B cell (primary cell): ENCODE data around the gene CNGA2. TPM values are rescaled to one million over a fixed set of nuclear protein-coding genes. Genes with fewer than 3 reads are reported as not detected.

ENCODE experiments used
- ATAC-seq: fragments of 200-7000 bp; cut with Tn5 transposase; one replicate; pipeline ENCODE4 v1.10.0; 2021; ENCODE audit warnings: low read depth, mild to moderate bottlenecking, moderate number of reproducible peaks, moderate library complexity
- CTCF ChIA-PET: fragments of 350-600 bp; sonication (Branson Sonifier 250); formaldehyde crosslinking; loops from one replicate; lab custom pipeline; 2021; ENCODE audit warnings: antibody characterized with exemption, inconsistent platforms; lab: Charles Lee
- POLR2A ChIA-PET: fragments of 350-600 bp; sonication (Branson Sonifier 250); formaldehyde crosslinking; loops from one replicate; lab custom pipeline; 2021; ENCODE audit warnings: antibody characterized with exemption; lab: Charles Lee
- DNase-seq: peaks from one replicate; pipeline ENCODE4 v3.0.0; 2013
- H2AFZ ChIP-seq: 2 replicates; pipeline ENCODE4 v1.6.1; 2012; ENCODE audit warnings: mild to moderate bottlenecking, low read depth, low read length; ENCODE audit not compliant: insufficient read depth, poor library complexity, severe bottlenecking
- H3K27ac ChIP-seq, 2 donors: 1 replicate in 1 of 2; 2 replicates in 1 of 2; pipeline ENCODE4 v1.5.1; 2012 to 2013; ENCODE audit warnings: low read length in 2 of 2, mild to moderate bottlenecking in 2 of 2, moderate library complexity in 1 of 2
- H3K27me3 ChIP-seq, 4 experiments: fragments of 200-600 bp in 1 of 4; sonication (generic) in 1 of 4; replicated peaks in 1 of 4; 1 replicate in 2 of 4; 2 replicates in 2 of 4; pipeline versions ENCODE4 v1.6.1 to v1.7.0; 2013 to 2016; ENCODE audit warnings: low read length in 3 of 4, mild to moderate bottlenecking in 2 of 4, mixed read lengths in 1 of 4, moderate library complexity in 1 of 4; ENCODE audit not compliant: insufficient read depth in 4 of 4, control insufficient read depth in 3 of 4; ENCODE audit errors: control extremely low read depth in 1 of 4
- H3K36me3 ChIP-seq, 2 experiments: replicated peaks in 1 of 2; 1 replicate in 1 of 2; 2 replicates in 1 of 2; pipeline versions ENCODE4 v1.6.1 to v1.7.1; 2013; ENCODE audit warnings: low read length in 1 of 2; ENCODE audit not compliant: insufficient read depth in 2 of 2, control insufficient read depth in 1 of 2; ENCODE audit errors: control extremely low read depth in 1 of 2, extremely low read depth in 1 of 2
- H3K4me1 ChIP-seq, 2 donors: fragments of 200-600 bp in 1 of 2; sonication (generic) in 1 of 2; 1 replicate in 1 of 2; 2 replicates in 1 of 2; pipeline versions ENCODE4 v1.5.1 to v1.6.1; 2013 to 2017; ENCODE audit warnings: low read length in 2 of 2; ENCODE audit not compliant: control insufficient read depth in 2 of 2, insufficient read depth in 2 of 2
- H3K4me2 ChIP-seq: replicated peaks from 2 replicates; pipeline ENCODE3; 2012; ENCODE audit warnings: mild to moderate bottlenecking, low read depth, low read length; ENCODE audit not compliant: poor library complexity, severe bottlenecking
- H3K4me3 ChIP-seq, 5 experiments: fragments of 200-600 bp in 1 of 5; sonication (generic) in 1 of 5; 1 replicate in 3 of 5; 2 replicates in 2 of 5; pipeline versions ENCODE4 v1.5.1 to v1.7.0; 2011 to 2016; ENCODE audit warnings: low read length in 4 of 5, mild to moderate bottlenecking in 4 of 5, low read depth in 2 of 5, control low read depth in 1 of 5, moderate library complexity in 1 of 5; ENCODE audit not compliant: insufficient read depth in 1 of 5; ENCODE audit errors: control extremely low read depth in 1 of 5, extremely low read depth in 1 of 5
- H3K79me2 ChIP-seq: fragments of 200-600 bp; sonication (generic); one replicate; pipeline ENCODE4 v1.6.0; 2016; ENCODE audit warnings: low read length; ENCODE audit not compliant: control insufficient read depth, insufficient read depth
- H3K9ac ChIP-seq: fragments of 200-600 bp; sonication (generic); 2 replicates; pipeline ENCODE4 v1.6.1; 2017; ENCODE audit warnings: mild to moderate bottlenecking, low read length, moderate library complexity
- H3K9me3 ChIP-seq, 3 donors: one replicate each; pipeline versions ENCODE4 v1.6.1 to v1.7.1; 2013; ENCODE audit warnings: low read length in 2 of 3; ENCODE audit not compliant: control insufficient read depth in 2 of 3, insufficient read depth in 1 of 3; ENCODE audit errors: control extremely low read depth in 1 of 3
- H4K20me1 ChIP-seq: 2 replicates; pipeline ENCODE4 v1.6.0; 2012; ENCODE audit warnings: mild to moderate bottlenecking, low read length; ENCODE audit not compliant: insufficient read depth, control insufficient read depth, poor library complexity, severe bottlenecking
- H3K27ac Mint-ChIP-seq: one replicate; pipeline ENCODE4 v1.8.0; 2021; ENCODE audit warnings: mixed read lengths
- H3K27me3 Mint-ChIP-seq: one replicate; pipeline ENCODE4 v1.8.0; 2021; ENCODE audit warnings: mixed read lengths
- H3K4me1 Mint-ChIP-seq: one replicate; pipeline ENCODE4 v1.8.0; 2021; ENCODE audit warnings: mixed read lengths
- H3K4me3 Mint-ChIP-seq: one replicate; pipeline ENCODE4 v1.8.0; 2021; ENCODE audit warnings: mixed read lengths
- H3K9me3 Mint-ChIP-seq: one replicate; pipeline ENCODE4 v1.8.0; 2022; ENCODE audit warnings: mixed read lengths; ENCODE audit not compliant: insufficient read depth
- EZH2 ChIP-seq: IDR thresholded peaks from 2 replicates; pipeline ENCODE4 v1.6.1; 2012; ENCODE audit warnings: borderline replicate concordance, low read depth, mild to moderate bottlenecking, moderate library complexity, low read length; ENCODE audit not compliant: insufficient read depth, poor library complexity, severe bottlenecking
- WGBS: methylation state at CpG from one replicate; pipeline ENCODE4 v1.1.5; 2013; ENCODE audit warnings: missing lambda C conversion rate; ENCODE audit not compliant: insufficient coverage; 5-methylcytosine and 5-hydroxymethylcytosine counted together
- intact Hi-C: fragments of 100-400 bp; cut with micrococcal nuclease; formaldehyde crosslinking; loops from one replicate; pipeline ENCODE4 v1.10.0; 2022
- polyA plus RNA-seq: library from polyadenylated mRNA; depleted of rRNA; stranded (reverse); fragments of >200 nt; gene quantifications from 2 replicates; pipeline ENCODE4 v1.2.3, GENCODE V29; 2012
- total RNA-seq, 2 donors: library from RNA; stranded (reverse); fragments of 120-200 nt in 1 of 2; gene quantifications; 1 replicate in 1 of 2; 2 replicates in 1 of 2; pipeline versions ENCODE4 v1.2.3 to v1.2.4, GENCODE V29; 2013 to 2022
- TF ChIP-seq, protein P1 (sequence below): fragments of 200-600 bp; IDR thresholded peaks from one replicate; pipeline ENCODE4 v1.8.0; 2022; ENCODE audit warnings: antibody characterized with exemption, mild to moderate bottlenecking

Gene CNGA2
- total and polyA plus RNA-seq, 2 donors (not counting 1 experiment from before 2014, with no cell fraction given) = not detected

DNA sequence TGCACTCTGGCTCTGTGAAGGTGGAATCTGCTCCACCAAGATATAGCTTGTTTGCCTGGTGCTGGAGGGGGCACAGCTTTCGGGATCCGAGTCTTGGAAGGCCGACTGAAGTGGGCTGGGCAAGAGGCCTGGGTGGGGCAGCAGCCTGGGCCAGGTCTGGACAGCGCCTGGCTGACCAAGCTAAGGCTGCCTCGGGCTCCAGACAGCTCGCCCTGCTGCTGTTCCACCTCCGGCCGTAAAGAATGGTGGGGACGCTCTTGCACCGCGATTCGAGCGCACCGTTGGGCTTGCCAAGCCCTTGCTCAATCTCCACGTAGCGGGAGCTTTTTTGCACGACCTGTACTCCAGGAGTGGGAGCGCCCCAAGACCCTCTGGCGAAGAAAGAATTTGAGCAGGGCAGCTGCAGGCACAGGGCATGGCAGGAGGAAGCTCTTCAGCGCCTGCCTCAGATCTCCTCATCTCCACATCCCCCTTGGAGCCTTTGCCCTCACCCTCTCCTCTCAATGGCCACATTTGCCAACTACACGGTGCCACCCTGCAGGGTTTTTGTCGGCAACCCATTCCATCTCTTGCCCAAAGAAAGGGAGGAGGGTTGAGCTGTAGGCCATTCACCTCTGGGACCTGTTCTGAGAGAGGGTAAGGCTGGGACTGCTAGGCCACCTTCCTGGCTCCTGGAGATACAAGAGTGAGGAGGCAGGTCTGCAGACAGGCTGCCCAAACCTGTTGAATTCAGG lies 18.9 kb downstream of the CNGA2 start:
- no peaks in the 10 kb centered on the region for H3K9me3 Mint-ChIP-seq
- no peaks in the 10 kb centered on the region for H4K20me1 ChIP-seq
- H3K79me2 ChIP-seq = no peaks in the 10 kb centered on the region
- H3K27ac Mint-ChIP-seq = no peak overlapping the region
- H3K9me3 ChIP-seq = no peaks in the 10 kb centered on the region
- H3K4me1 Mint-ChIP-seq = no peaks in the 10 kb centered on the region
- CTCF ChIA-PET = no interaction called here
- H3K4me1 ChIP-seq = no peaks in the 10 kb centered on the region
- H3K4me3 ChIP-seq = no peak overlapping the region
- no peaks in the 10 kb centered on the region for H3K27me3 ChIP-seq
- WGBS = 5% methylated on average over 18 of the region's 22 CpGs
- no peaks in the 10 kb centered on the region for H3K36me3 ChIP-seq
- no peak overlapping the region for H3K4me3 Mint-ChIP-seq
- H3K27me3 Mint-ChIP-seq = peaks cover 2% of the 10 kb centered on the region
- POLR2A ChIA-PET = no interaction called here
- intact Hi-C loops = no loop called here
- H2AFZ ChIP-seq = no peak overlapping the region
- no peak for ATAC-seq
- H3K9ac ChIP-seq = no peak overlapping the region
- H3K4me2 ChIP-seq = no peak overlapping the region
- no peak for DNase-seq
- TF ChIP-seq, protein P1, sequence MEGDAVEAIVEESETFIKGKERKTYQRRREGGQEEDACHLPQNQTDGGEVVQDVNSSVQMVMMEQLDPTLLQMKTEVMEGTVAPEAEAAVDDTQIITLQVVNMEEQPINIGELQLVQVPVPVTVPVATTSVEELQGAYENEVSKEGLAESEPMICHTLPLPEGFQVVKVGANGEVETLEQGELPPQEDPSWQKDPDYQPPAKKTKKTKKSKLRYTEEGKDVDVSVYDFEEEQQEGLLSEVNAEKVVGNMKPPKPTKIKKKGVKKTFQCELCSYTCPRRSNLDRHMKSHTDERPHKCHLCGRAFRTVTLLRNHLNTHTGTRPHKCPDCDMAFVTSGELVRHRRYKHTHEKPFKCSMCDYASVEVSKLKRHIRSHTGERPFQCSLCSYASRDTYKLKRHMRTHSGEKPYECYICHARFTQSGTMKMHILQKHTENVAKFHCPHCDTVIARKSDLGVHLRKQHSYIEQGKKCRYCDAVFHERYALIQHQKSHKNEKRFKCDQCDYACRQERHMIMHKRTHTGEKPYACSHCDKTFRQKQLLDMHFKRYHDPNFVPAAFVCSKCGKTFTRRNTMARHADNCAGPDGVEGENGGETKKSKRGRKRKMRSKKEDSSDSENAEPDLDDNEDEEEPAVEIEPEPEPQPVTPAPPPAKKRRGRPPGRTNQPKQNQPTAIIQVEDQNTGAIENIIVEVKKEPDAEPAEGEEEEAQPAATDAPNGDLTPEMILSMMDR = no peak
- no peak for TF ChIP-seq EZH2
- no peak overlapping the region for H3K27ac ChIP-seq

DNA sequence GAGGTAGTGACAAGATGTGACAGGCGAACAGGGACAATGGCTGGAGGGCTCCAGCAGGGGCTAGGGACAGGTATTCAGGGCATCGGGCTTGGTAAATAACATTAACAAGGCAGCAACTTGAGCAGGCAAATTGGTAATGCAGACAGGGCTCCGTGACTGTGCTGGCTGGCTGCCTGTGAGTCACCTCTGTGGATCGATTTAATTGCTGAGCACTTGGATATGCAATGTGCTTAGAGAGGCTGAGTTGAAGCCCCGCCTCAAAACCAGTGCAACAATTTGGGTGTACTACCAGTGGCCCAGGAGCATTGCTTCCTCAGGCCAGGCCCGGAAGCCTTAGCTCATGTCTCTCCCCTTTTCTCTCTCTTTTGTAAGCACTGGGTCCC lies 19.5 kb downstream of the CNGA2 start:
- H3K79me2 ChIP-seq = no peaks in the 10 kb centered on the region
- H3K36me3 ChIP-seq = no peaks in the 10 kb centered on the region
- H3K4me2 ChIP-seq = no peak overlapping the region
- Mint-ChIP-seq H3K27ac (no peak overlapping the region), H3K9me3 (no peaks in the 10 kb centered on the region), H3K4me1 (no peaks in the 10 kb centered on the region), H3K4me3 (no peak overlapping the region), H3K27me3 (no peaks in the 10 kb centered on the region)
- H3K27ac ChIP-seq = no peak overlapping the region
- no peaks in the 10 kb centered on the region for H3K9me3 ChIP-seq
- no peak for DNase-seq
- H3K27me3 ChIP-seq = no peaks in the 10 kb centered on the region
- no peak overlapping the region for H3K9ac ChIP-seq
- POLR2A ChIA-PET = no interaction called here
- H3K4me1 ChIP-seq = no peaks in the 10 kb centered on the region
- intact Hi-C loops = no loop called here
- H3K4me3 ChIP-seq = no peak overlapping the region
- CTCF ChIA-PET = no interaction called here
- TF ChIP-seq EZH2 = no peak
- TF ChIP-seq, protein P1 = no peak
- no peaks in the 10 kb centered on the region for H4K20me1 ChIP-seq
- H2AFZ ChIP-seq = no peak overlapping the region
- WGBS = 93% methylated on average over 2 of the region's 6 CpGs
- ATAC-seq = no peak
